WI38 (cell line): ENCODE data around the gene MSI2.

Source experiments
- H3K4me3 ChIP-seq: 2 replicates; pipeline ENCODE4 v1.5.1; 2011; ENCODE audit warnings: low read depth, mild to moderate bottlenecking, control low read depth, low read length
- TF ChIP-seq, protein P1 (sequence below): IDR thresholded peaks from 2 replicates; pipeline ENCODE4 v1.5.1; 2012; ENCODE audit warnings: low read depth, mild to moderate bottlenecking, control low read depth, low read length

MSI2 gene

GRCh38 chr17:57580055-57580739 is 323.9 kb downstream of the MSI2 start:
- TF ChIP-seq, protein P1, sequence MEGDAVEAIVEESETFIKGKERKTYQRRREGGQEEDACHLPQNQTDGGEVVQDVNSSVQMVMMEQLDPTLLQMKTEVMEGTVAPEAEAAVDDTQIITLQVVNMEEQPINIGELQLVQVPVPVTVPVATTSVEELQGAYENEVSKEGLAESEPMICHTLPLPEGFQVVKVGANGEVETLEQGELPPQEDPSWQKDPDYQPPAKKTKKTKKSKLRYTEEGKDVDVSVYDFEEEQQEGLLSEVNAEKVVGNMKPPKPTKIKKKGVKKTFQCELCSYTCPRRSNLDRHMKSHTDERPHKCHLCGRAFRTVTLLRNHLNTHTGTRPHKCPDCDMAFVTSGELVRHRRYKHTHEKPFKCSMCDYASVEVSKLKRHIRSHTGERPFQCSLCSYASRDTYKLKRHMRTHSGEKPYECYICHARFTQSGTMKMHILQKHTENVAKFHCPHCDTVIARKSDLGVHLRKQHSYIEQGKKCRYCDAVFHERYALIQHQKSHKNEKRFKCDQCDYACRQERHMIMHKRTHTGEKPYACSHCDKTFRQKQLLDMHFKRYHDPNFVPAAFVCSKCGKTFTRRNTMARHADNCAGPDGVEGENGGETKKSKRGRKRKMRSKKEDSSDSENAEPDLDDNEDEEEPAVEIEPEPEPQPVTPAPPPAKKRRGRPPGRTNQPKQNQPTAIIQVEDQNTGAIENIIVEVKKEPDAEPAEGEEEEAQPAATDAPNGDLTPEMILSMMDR = no peak
- H3K4me3 ChIP-seq = no peak overlapping the region

GRCh38 chr17:57582881-57583756 is 326.8 kb downstream of the MSI2 start:
- no peak overlapping the region for H3K4me3 ChIP-seq
- TF ChIP-seq, protein P1 = no peak

DNA sequence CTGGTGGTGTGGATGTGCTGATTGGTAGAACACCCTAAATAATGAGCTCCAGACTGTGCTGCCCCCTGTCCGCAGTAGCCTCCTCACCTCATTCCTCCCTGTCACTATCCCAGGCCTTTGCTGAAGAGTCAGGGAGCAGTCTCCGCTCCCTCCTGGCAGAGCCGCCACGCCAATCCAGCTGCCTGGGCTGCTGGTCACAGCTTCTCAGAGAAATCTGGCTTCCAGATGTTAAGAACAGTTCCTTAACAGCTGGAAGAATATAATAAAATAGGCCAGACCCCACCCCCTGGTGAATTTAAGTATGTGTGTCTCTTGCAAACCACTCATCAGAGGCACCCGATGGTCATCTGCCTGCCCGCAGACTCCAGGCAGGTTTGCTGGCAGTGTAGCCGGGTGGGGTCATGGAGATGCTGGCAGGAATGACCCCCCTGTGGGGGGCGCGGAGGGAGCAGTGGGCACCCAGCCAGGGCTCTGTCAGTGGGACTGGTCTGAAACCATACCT is 327.8 kb downstream of the MSI2 start:
- TF ChIP-seq, protein P1 = no peak
- H3K4me3 ChIP-seq = no peak overlapping the region

GRCh38 chr17:57585341-57586195 is 329.2 kb downstream of the MSI2 start:
- TF ChIP-seq, protein P1 = no peak
- no peak overlapping the region for H3K4me3 ChIP-seq

GRCh38 chr17:57586196-57586740 is 329.9 kb downstream of the MSI2 start:
- H3K4me3 ChIP-seq = no peak overlapping the region
- TF ChIP-seq, protein P1 = no peak

DNA sequence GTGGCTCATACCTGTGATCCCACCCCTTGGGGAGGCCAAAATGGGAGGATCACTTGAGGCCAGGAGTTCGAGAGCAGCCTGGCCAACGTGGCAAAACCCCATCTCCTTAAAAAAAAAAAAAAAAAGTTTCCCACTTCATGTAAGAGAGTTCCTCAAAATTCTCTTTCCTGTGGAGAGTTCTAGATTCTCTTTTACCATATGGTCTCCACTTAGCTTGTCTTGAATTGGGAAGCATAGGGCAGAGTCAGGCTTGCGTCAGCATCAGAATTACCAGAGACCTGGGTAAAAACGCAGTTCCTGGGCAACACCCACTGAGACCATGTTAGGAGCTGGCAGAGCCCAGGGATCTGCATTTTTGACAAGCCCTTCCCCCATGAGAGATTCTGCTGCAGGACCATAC is 330.4 kb downstream of the MSI2 start:
- no peak overlapping the region for H3K4me3 ChIP-seq
- TF ChIP-seq, protein P1 = no peak
